ENCODE measurements around the gene GNG12.

GRCh38 chr1:67741121-67741520 lies 92.1 kb downstream of the GNG12 start:
- TF ChIP-seq PAX5 (IDR thresholded peaks at IDR 0.05; ENCODE audit: insufficient read depth, low read length, severe bottlenecking) (no peak), POLR2A (IDR thresholded peaks at IDR 0.05; ENCODE audit: low read depth, low read length) (no peak), POLR2AphosphoS5 (IDR thresholded peaks at IDR 0.05; ENCODE audit: low read depth, low read length) (no peak), POU2F2 (IDR thresholded peaks at IDR 0.05; ENCODE audit: low read depth, low read length) (no peak)

All from GM12891 (cell line).